ENCODE data around the gene SNX12. TPM values are rescaled to one million over a fixed set of nuclear protein-coding genes. Genes with fewer than 3 reads are reported as not detected.

The SNX12 gene
- total RNA-seq, 4 donors from 2014 or later = 45.0 to 65.7 (median 51.7) TPM

DNA sequence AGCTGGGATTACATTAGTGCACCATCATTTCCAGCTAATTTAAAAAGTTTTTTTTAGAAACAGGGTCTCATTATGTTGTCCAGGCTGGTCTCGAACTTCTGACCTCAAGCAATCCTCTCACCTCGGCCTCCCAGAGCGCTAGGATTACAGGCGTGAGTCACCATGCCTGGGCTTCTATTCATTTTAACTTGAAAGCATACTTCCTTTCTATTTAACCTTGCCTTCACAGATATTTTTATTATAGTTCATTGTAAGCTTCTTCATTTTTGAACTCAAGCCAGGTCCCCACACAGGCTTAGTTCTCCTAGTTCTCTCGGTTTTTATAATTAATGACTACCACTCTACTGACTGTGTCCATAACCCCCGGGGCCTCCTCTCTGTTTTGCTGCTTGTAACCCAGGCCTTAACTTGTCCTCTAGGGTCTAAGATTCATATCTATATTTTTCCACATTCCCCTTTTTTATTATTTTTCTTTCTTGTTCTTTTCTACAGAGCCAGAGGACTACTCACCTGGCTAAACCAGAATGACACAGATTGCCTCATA, 50.7 kb downstream of the SNX12 start:
- 77 to 80% methylated on average over 6 of the region's 6 CpGs for WGBS, 2 donors
- intact Hi-C loops (cut with DNase I) = no loop called here
- H3K9me3 ChIP-seq = no peaks in the 10 kb centered on the region

More for the DNA sequence above, 50.7 kb downstream of the SNX12 start:
- peaks cover 0 to 3% of the 10 kb centered on the region in 2 donors for H3K4me1 ChIP-seq
- no peaks in the 10 kb centered on the region for H3K36me3 ChIP-seq
- no peak for DNase-seq
- H3K27me3 ChIP-seq = no peaks in the 10 kb centered on the region
- H3K27ac ChIP-seq = no peak overlapping the region
- no peak overlapping the region for H3K4me3 ChIP-seq (replicated peaks in 1 of 3)
- TF ChIP-seq, protein P1, sequence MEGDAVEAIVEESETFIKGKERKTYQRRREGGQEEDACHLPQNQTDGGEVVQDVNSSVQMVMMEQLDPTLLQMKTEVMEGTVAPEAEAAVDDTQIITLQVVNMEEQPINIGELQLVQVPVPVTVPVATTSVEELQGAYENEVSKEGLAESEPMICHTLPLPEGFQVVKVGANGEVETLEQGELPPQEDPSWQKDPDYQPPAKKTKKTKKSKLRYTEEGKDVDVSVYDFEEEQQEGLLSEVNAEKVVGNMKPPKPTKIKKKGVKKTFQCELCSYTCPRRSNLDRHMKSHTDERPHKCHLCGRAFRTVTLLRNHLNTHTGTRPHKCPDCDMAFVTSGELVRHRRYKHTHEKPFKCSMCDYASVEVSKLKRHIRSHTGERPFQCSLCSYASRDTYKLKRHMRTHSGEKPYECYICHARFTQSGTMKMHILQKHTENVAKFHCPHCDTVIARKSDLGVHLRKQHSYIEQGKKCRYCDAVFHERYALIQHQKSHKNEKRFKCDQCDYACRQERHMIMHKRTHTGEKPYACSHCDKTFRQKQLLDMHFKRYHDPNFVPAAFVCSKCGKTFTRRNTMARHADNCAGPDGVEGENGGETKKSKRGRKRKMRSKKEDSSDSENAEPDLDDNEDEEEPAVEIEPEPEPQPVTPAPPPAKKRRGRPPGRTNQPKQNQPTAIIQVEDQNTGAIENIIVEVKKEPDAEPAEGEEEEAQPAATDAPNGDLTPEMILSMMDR (IDR thresholded peaks at IDR 0.05) = no peak
- no peak for TF ChIP-seq POLR2A (IDR thresholded peaks at IDR 0.05)

Small RNA genes lying within 50 kb of the gene (small RNA-seq; reads per million reads assigned to genes)
- gene CXorf65 (not detected), gene RNU1-56P (not detected)

Other genes starting within 250 kb of the SNX12 start
- not detected for gene TEX11, start 159.6 kb downstream of the SNX12 start, total RNA-seq
- gene SLC7A3, start 137.2 kb downstream of the SNX12 start, total RNA-seq = under 1 TPM in 1 of 4 donors, not detected in 3; 0.11 TPM
- 10 to 100 TPM; 14.9 to 18.8 (median 16.9) TPM for gene FOXO4, start 27.5 kb upstream of the SNX12 start, total RNA-seq
- not detected for gene CXorf65, start 38.4 kb upstream of the SNX12 start, total RNA-seq
- gene IL2RG, start 43.2 kb upstream of the SNX12 start, total RNA-seq = 10 to 100 TPM in 1 of 4 donors, 1 to 10 TPM in 3; 2.1 to 14.8 (median 4.8) TPM
- gene MED12, start 50.3 kb upstream of the SNX12 start, total RNA-seq = 10 to 100 TPM; 31.3 to 50.5 (median 42.9) TPM
- under 1 TPM; 0.13 to 0.46 (median 0.39) TPM for gene NLGN3, start 76.5 kb upstream of the SNX12 start, total RNA-seq
- gene GJB1, start 154.9 kb upstream of the SNX12 start, total RNA-seq = not detected
- 10 to 100 TPM; 17.7 to 27.4 (median 20.5) TPM for gene ZMYM3, start 185.8 kb upstream of the SNX12 start, total RNA-seq
- gene NONO, start 215.3 kb upstream of the SNX12 start, total RNA-seq = 100 to 1,000 TPM; 221 to 281 (median 255) TPM
- 1 to 10 TPM in 1 of 4 donors, under 1 TPM in 2, not detected in 1; 0.33 to 1.0 (median 0.67) TPM for gene ITGB1BP2, start 233.4 kb upstream of the SNX12 start, total RNA-seq

Data from thyroid gland (tissue), 4 donors.